ENCODE data around the gene SYNGR2. TPM values are rescaled to one million over a fixed set of nuclear protein-coding genes. Genes with fewer than 3 reads are reported as not detected.
A peak's percentile ranks its signal among the peaks of the same experiment; 100 is the strongest.

Gene SYNGR2
- total and polyA plus RNA-seq, 2 donors: 47.1 to 149 TPM

- Histone ChIP-seq H3K4me1 (ENCODE audit: control insufficient read depth in 2 of 2, insufficient read depth in 2 of 2, low read length in 2 of 2) (peaks cover 3 to 53% of the 10 kb centered on the region in 2 donors), H3K4me3 (ENCODE audit: low read length in 2 of 2) (no peak overlapping the region), H3K27ac (ENCODE audit: low read depth in 1 of 2, low read length in 1 of 2) (peak overlapping the region in 1 of 2 donors; percentile 46), H3K9me3 (ENCODE audit: control insufficient read depth in 2 of 2, insufficient read depth in 1 of 2, low read length in 1 of 2) (no peaks in the 10 kb centered on the region), H3K36me3 (ENCODE audit: control insufficient read depth in 2 of 2, insufficient read depth in 2 of 2, low read length in 1 of 2) (peaks cover 22 to 59% of the 10 kb centered on the region in 2 donors), H3K27me3 (ENCODE audit: control insufficient read depth in 2 of 2, insufficient read depth in 1 of 2, low read length in 1 of 2) (no peaks in the 10 kb centered on the region)
- no peak for DNase-seq (ENCODE audit: low read depth in 6 of 9, low spot score in 9 of 9)
- 88% methylated on average over 15 of the region's 15 CpGs for WGBS
These were observed 6.0 kb downstream of the SYNGR2 start for GRCh38 chr17:78174346-78174869.

GRCh38 chr17:78174870-78175642 lies 6.7 kb downstream of the SYNGR2 start:
- Histone ChIP-seq H3K4me3 (ENCODE audit: low read length in 2 of 2) (no peak overlapping the region), H3K4me1 (ENCODE audit: control insufficient read depth in 2 of 2, insufficient read depth in 2 of 2, low read length in 2 of 2) (peaks cover 2 to 50% of the 10 kb centered on the region in 2 donors), H3K36me3 (ENCODE audit: control insufficient read depth in 2 of 2, insufficient read depth in 2 of 2, low read length in 1 of 2) (peaks cover 24 to 63% of the 10 kb centered on the region in 2 donors), H3K27me3 (ENCODE audit: control insufficient read depth in 2 of 2, insufficient read depth in 1 of 2, low read length in 1 of 2) (no peaks in the 10 kb centered on the region), H3K27ac (ENCODE audit: low read depth in 1 of 2, low read length in 1 of 2) (no peak overlapping the region), H3K9me3 (ENCODE audit: control insufficient read depth in 2 of 2, insufficient read depth in 1 of 2, low read length in 1 of 2) (no peaks in the 10 kb centered on the region)
- 93% methylated on average over 28 of the region's 28 CpGs for WGBS
- DNase-seq (ENCODE audit: low read depth in 6 of 9, low spot score in 9 of 9): no peak

GRCh38 chr17:78175643-78175981 lies 7.2 kb downstream of the SYNGR2 start:
- Histone ChIP-seq H3K4me1 (ENCODE audit: control insufficient read depth in 2 of 2, insufficient read depth in 2 of 2, low read length in 2 of 2) (peaks cover 2 to 50% of the 10 kb centered on the region in 2 donors), H3K4me3 (ENCODE audit: low read length in 2 of 2) (no peak overlapping the region)

GRCh38 chr17:78176548-78177025 lies 8.2 kb downstream of the SYNGR2 start:
- 28% methylated on average over 14 of the region's 14 CpGs for WGBS
- Histone ChIP-seq H3K27me3 (ENCODE audit: control insufficient read depth in 2 of 2, insufficient read depth in 1 of 2, low read length in 1 of 2) (no peaks in the 10 kb centered on the region), H3K9me3 (ENCODE audit: control insufficient read depth in 2 of 2, insufficient read depth in 1 of 2, low read length in 1 of 2) (no peaks in the 10 kb centered on the region), H3K4me1 (ENCODE audit: control insufficient read depth in 2 of 2, insufficient read depth in 2 of 2, low read length in 2 of 2) (peaks cover 2 to 42% of the 10 kb centered on the region in 2 donors), H3K36me3 (ENCODE audit: control insufficient read depth in 2 of 2, insufficient read depth in 2 of 2, low read length in 1 of 2) (peaks cover 21 to 62% of the 10 kb centered on the region in 2 donors), H3K4me3 (ENCODE audit: low read length in 2 of 2) (no peak overlapping the region), H3K27ac (ENCODE audit: low read depth in 1 of 2, low read length in 1 of 2) (no peak overlapping the region)
- peak in 8 of 9 donors; percentile 42 to 84 (median 68) for DNase-seq (ENCODE audit: low read depth in 6 of 9, low spot score in 9 of 9)

More at GRCh38 chr17:78175643-78175981, 7.2 kb downstream of the SYNGR2 start:
- no peak for DNase-seq (ENCODE audit: low read depth in 6 of 9, low spot score in 9 of 9)
- Histone ChIP-seq H3K27ac (ENCODE audit: low read depth in 1 of 2, low read length in 1 of 2) (no peak overlapping the region), H3K27me3 (ENCODE audit: control insufficient read depth in 2 of 2, insufficient read depth in 1 of 2, low read length in 1 of 2) (no peaks in the 10 kb centered on the region), H3K36me3 (ENCODE audit: control insufficient read depth in 2 of 2, insufficient read depth in 2 of 2, low read length in 1 of 2) (peaks cover 25 to 63% of the 10 kb centered on the region in 2 donors), H3K9me3 (ENCODE audit: control insufficient read depth in 2 of 2, insufficient read depth in 1 of 2, low read length in 1 of 2) (no peaks in the 10 kb centered on the region)
- 97% methylated on average over 14 of the region's 14 CpGs for WGBS

- WGBS: 98% methylated on average over 17 of the region's 17 CpGs
- Histone ChIP-seq H3K4me3 (ENCODE audit: low read length in 2 of 2) (no peak overlapping the region), H3K4me1 (ENCODE audit: control insufficient read depth in 2 of 2, insufficient read depth in 2 of 2, low read length in 2 of 2) (peaks cover 2 to 19% of the 10 kb centered on the region in 2 donors), H3K27ac (ENCODE audit: low read depth in 1 of 2, low read length in 1 of 2) (no peak overlapping the region), H3K36me3 (ENCODE audit: control insufficient read depth in 2 of 2, insufficient read depth in 2 of 2, low read length in 1 of 2) (peaks cover 18 to 50% of the 10 kb centered on the region in 2 donors), H3K27me3 (ENCODE audit: control insufficient read depth in 2 of 2, insufficient read depth in 1 of 2, low read length in 1 of 2) (no peaks in the 10 kb centered on the region), H3K9me3 (ENCODE audit: control insufficient read depth in 2 of 2, insufficient read depth in 1 of 2, low read length in 1 of 2) (no peaks in the 10 kb centered on the region)
- no peak for DNase-seq (ENCODE audit: low read depth in 6 of 9, low spot score in 9 of 9)
These were observed 11.0 kb downstream of the SYNGR2 start for GRCh38 chr17:78179372-78179771.

- Histone ChIP-seq H3K27me3 (ENCODE audit: control insufficient read depth in 2 of 2, insufficient read depth in 1 of 2, low read length in 1 of 2) (no peaks in the 10 kb centered on the region), H3K27ac (ENCODE audit: low read depth in 1 of 2, low read length in 1 of 2) (no peak overlapping the region), H3K36me3 (ENCODE audit: control insufficient read depth in 2 of 2, insufficient read depth in 2 of 2, low read length in 1 of 2) (peaks cover 17 to 43% of the 10 kb centered on the region in 2 donors), H3K4me3 (ENCODE audit: low read length in 2 of 2) (no peak overlapping the region), H3K9me3 (ENCODE audit: control insufficient read depth in 2 of 2, insufficient read depth in 1 of 2, low read length in 1 of 2) (no peaks in the 10 kb centered on the region), H3K4me1 (ENCODE audit: control insufficient read depth in 2 of 2, insufficient read depth in 2 of 2, low read length in 2 of 2) (peaks cover 2 to 20% of the 10 kb centered on the region in 2 donors)
- 82% methylated on average over 14 of the region's 14 CpGs for WGBS
- DNase-seq (ENCODE audit: low read depth in 6 of 9, low spot score in 9 of 9): no peak
These were observed 11.7 kb downstream of the SYNGR2 start for GRCh38 chr17:78180083-78180482.

- Histone ChIP-seq H3K4me3 (ENCODE audit: low read length in 2 of 2) (no peak overlapping the region), H3K27me3 (ENCODE audit: control insufficient read depth in 2 of 2, insufficient read depth in 1 of 2, low read length in 1 of 2) (no peaks in the 10 kb centered on the region), H3K27ac (ENCODE audit: low read depth in 1 of 2, low read length in 1 of 2) (no peak overlapping the region), H3K9me3 (ENCODE audit: control insufficient read depth in 2 of 2, insufficient read depth in 1 of 2, low read length in 1 of 2) (no peaks in the 10 kb centered on the region), H3K36me3 (ENCODE audit: control insufficient read depth in 2 of 2, insufficient read depth in 2 of 2, low read length in 1 of 2) (peaks cover 13 to 39% of the 10 kb centered on the region in 2 donors), H3K4me1 (ENCODE audit: control insufficient read depth in 2 of 2, insufficient read depth in 2 of 2, low read length in 2 of 2) (peaks cover 2 to 23% of the 10 kb centered on the region in 2 donors)
- WGBS: 91% methylated on average over 2 of the region's 2 CpGs
- no peak for DNase-seq (ENCODE audit: low read depth in 6 of 9, low spot score in 9 of 9)
These were observed 12.1 kb downstream of the SYNGR2 start for GRCh38 chr17:78180508-78180907.

GRCh38 chr17:78182504-78182903 lies 14.1 kb downstream of the SYNGR2 start:
- 97% methylated on average over 13 of the region's 13 CpGs for WGBS
- DNase-seq (ENCODE audit: low read depth in 6 of 9, low spot score in 9 of 9): no peak
- no peaks in the 10 kb centered on the region for H3K27me3 ChIP-seq (ENCODE audit: control insufficient read depth in 2 of 2, insufficient read depth in 1 of 2, low read length in 1 of 2)
- H3K27ac ChIP-seq (ENCODE audit: low read depth in 1 of 2, low read length in 1 of 2): no peak overlapping the region
- peaks cover 6 to 32% of the 10 kb centered on the region in 2 donors for H3K4me1 ChIP-seq (ENCODE audit: control insufficient read depth in 2 of 2, insufficient read depth in 2 of 2, low read length in 2 of 2)
- H3K4me3 ChIP-seq (ENCODE audit: low read length in 2 of 2): no peak overlapping the region
- H3K36me3 ChIP-seq (ENCODE audit: control insufficient read depth in 2 of 2, insufficient read depth in 2 of 2, low read length in 1 of 2): peaks cover 13 to 31% of the 10 kb centered on the region in 2 donors
- no peaks in the 10 kb centered on the region for H3K9me3 ChIP-seq (ENCODE audit: control insufficient read depth in 2 of 2, insufficient read depth in 1 of 2, low read length in 1 of 2)

- Histone ChIP-seq H3K27me3 (ENCODE audit: control insufficient read depth in 2 of 2, insufficient read depth in 1 of 2, low read length in 1 of 2) (no peaks in the 10 kb centered on the region), H3K36me3 (ENCODE audit: control insufficient read depth in 2 of 2, insufficient read depth in 2 of 2, low read length in 1 of 2) (peaks cover 13 to 26% of the 10 kb centered on the region in 2 donors), H3K4me1 (ENCODE audit: control insufficient read depth in 2 of 2, insufficient read depth in 2 of 2, low read length in 2 of 2) (peaks cover 9 to 39% of the 10 kb centered on the region in 2 donors), H3K9me3 (ENCODE audit: control insufficient read depth in 2 of 2, insufficient read depth in 1 of 2, low read length in 1 of 2) (no peaks in the 10 kb centered on the region), H3K27ac (ENCODE audit: low read depth in 1 of 2, low read length in 1 of 2) (no peak overlapping the region), H3K4me3 (ENCODE audit: low read length in 2 of 2) (no peak overlapping the region)
- 98% methylated on average over 12 of the region's 12 CpGs for WGBS
- no peak for DNase-seq (ENCODE audit: low read depth in 6 of 9, low spot score in 9 of 9)
These were observed 15.5 kb downstream of the SYNGR2 start for GRCh38 chr17:78183916-78184315.

Data from thymus (tissue), 11 donors.